ENCODE data around the gene SLC44A2. TPM values are rescaled to one million over a fixed set of nuclear protein-coding genes. Genes with fewer than 3 reads are reported as not detected.

SLC44A2 gene
- total RNA-seq, 1 donor: 49.9 TPM

DNA sequence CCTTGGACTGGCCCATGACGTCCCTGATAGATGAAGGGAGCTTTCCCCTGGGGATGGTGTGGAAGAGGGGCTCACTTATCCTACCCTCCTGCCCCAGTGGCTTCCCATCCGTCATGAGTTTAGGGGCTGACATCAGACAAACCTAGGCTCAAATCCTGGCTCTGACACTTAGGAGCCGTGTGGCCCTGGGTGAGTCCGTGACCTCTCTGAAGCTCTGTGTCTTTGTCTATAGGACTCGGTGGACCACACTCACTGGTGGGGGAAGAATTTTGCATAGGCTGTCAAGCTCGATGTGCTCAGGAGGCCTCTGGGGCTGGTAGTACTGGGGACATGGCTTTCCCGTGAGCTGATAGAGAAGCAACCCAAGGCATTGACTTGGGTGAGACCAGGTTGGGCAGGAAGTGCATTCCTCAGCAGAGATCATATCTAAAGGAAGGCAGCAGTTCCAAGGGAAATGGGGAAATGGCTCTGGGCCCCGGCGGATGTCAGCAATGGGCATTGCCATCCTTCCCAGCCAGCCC lies 20.8 kb upstream of the SLC44A2 start:
- peaks cover 12% of the 10 kb centered on the region for H3K4me1 ChIP-seq (ENCODE audit: insufficient read depth, low read length)
- H3K4me3 ChIP-seq (ENCODE audit: insufficient read depth, low read length): no peak overlapping the region
- peaks cover 3% of the 10 kb centered on the region for H3K27me3 ChIP-seq (ENCODE audit: insufficient read depth, low read length)
- no peak for DNase-seq (ENCODE audit: insufficient read length, low spot score, missing footprints)
- H3K27ac ChIP-seq (ENCODE audit: low read depth, low read length): peak overlapping the region; percentile 50
- H4K20me1 ChIP-seq (ENCODE audit: insufficient read depth, low read length): no peaks in the 10 kb centered on the region
- peaks cover 30% of the 10 kb centered on the region for H3K79me2 ChIP-seq (ENCODE audit: insufficient read depth, low read length)
- H3K36me3 ChIP-seq (ENCODE audit: insufficient read depth, low read length): no peaks in the 10 kb centered on the region
- no peak overlapping the region for H2AFZ ChIP-seq (ENCODE audit: low read length)
- H3K9me3 ChIP-seq (ENCODE audit: low read depth, low read length): no peaks in the 10 kb centered on the region
- H3K4me2 ChIP-seq (ENCODE audit: insufficient read depth, low read length): no peak overlapping the region
- TF ChIP-seq, protein P1, sequence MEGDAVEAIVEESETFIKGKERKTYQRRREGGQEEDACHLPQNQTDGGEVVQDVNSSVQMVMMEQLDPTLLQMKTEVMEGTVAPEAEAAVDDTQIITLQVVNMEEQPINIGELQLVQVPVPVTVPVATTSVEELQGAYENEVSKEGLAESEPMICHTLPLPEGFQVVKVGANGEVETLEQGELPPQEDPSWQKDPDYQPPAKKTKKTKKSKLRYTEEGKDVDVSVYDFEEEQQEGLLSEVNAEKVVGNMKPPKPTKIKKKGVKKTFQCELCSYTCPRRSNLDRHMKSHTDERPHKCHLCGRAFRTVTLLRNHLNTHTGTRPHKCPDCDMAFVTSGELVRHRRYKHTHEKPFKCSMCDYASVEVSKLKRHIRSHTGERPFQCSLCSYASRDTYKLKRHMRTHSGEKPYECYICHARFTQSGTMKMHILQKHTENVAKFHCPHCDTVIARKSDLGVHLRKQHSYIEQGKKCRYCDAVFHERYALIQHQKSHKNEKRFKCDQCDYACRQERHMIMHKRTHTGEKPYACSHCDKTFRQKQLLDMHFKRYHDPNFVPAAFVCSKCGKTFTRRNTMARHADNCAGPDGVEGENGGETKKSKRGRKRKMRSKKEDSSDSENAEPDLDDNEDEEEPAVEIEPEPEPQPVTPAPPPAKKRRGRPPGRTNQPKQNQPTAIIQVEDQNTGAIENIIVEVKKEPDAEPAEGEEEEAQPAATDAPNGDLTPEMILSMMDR (IDR thresholded peaks at IDR 0.05; ENCODE audit: extremely low read depth, low read depth, low read length): no peak

DNA sequence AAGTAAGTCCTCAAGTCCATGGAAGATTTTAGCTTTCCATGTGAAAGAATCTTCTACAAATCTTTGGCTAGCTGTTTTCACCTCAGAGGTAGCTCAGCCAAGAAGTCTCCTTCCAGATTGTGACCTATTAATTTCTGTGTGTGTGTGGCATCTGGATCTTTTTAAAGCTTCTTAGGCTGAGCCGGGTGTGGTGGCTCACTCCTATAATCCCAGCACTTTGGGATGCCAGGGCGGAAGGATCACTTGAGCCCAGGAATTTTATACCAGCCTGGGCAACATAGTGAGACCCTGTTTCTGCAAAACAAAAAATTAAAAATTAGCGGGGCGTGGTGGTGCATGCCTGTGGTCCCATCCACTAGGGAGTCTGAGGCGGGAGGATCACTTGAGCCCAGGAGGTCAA lies 13.4 kb upstream of the SLC44A2 start:
- H3K27ac ChIP-seq (ENCODE audit: low read depth, low read length): no peak overlapping the region
- DNase-seq (ENCODE audit: insufficient read length, low spot score, missing footprints): no peak
- H3K36me3 ChIP-seq (ENCODE audit: insufficient read depth, low read length): no peaks in the 10 kb centered on the region
- H3K27me3 ChIP-seq (ENCODE audit: insufficient read depth, low read length): no peaks in the 10 kb centered on the region
- H3K4me2 ChIP-seq (ENCODE audit: insufficient read depth, low read length): no peak overlapping the region
- H3K4me3 ChIP-seq (ENCODE audit: insufficient read depth, low read length): no peak overlapping the region
- H4K20me1 ChIP-seq (ENCODE audit: insufficient read depth, low read length): no peaks in the 10 kb centered on the region
- H2AFZ ChIP-seq (ENCODE audit: low read length): no peak overlapping the region
- no peaks in the 10 kb centered on the region for H3K9me3 ChIP-seq (ENCODE audit: low read depth, low read length)
- TF ChIP-seq, protein P1 (IDR thresholded peaks at IDR 0.05; ENCODE audit: extremely low read depth, low read depth, low read length): no peak
- H3K4me1 ChIP-seq (ENCODE audit: insufficient read depth, low read length): peaks cover 10% of the 10 kb centered on the region
- peaks cover 20% of the 10 kb centered on the region for H3K79me2 ChIP-seq (ENCODE audit: insufficient read depth, low read length)

GRCh38 chr19:10612499-10613119 lies 12.7 kb upstream of the SLC44A2 start:
- Histone ChIP-seq H3K4me3 (ENCODE audit: insufficient read depth, low read length) (no peak overlapping the region), H3K36me3 (ENCODE audit: insufficient read depth, low read length) (no peaks in the 10 kb centered on the region), H3K9me3 (ENCODE audit: low read depth, low read length) (no peaks in the 10 kb centered on the region), H3K4me2 (ENCODE audit: insufficient read depth, low read length) (peak overlapping the region; percentile 29), H3K27me3 (ENCODE audit: insufficient read depth, low read length) (no peaks in the 10 kb centered on the region), H3K4me1 (ENCODE audit: insufficient read depth, low read length) (peaks cover 17% of the 10 kb centered on the region), H2AFZ (ENCODE audit: low read length) (peak overlapping the region; percentile 58), H3K79me2 (ENCODE audit: insufficient read depth, low read length) (peaks cover 20% of the 10 kb centered on the region), H3K27ac (ENCODE audit: low read depth, low read length) (peak overlapping the region; percentile 11), H4K20me1 (ENCODE audit: insufficient read depth, low read length) (no peaks in the 10 kb centered on the region)
- DNase-seq (ENCODE audit: insufficient read length, low spot score, missing footprints): no peak
- TF ChIP-seq, protein P1 (IDR thresholded peaks at IDR 0.05; ENCODE audit: extremely low read depth, low read depth, low read length): no peak

GRCh38 chr19:10615429-10616023 lies 9.8 kb upstream of the SLC44A2 start:
- H3K4me1 ChIP-seq (ENCODE audit: insufficient read depth, low read length): peaks cover 19% of the 10 kb centered on the region
- no peaks in the 10 kb centered on the region for H3K27me3 ChIP-seq (ENCODE audit: insufficient read depth, low read length)
- H3K4me2 ChIP-seq (ENCODE audit: insufficient read depth, low read length): no peak overlapping the region
- no peaks in the 10 kb centered on the region for H3K9me3 ChIP-seq (ENCODE audit: low read depth, low read length)
- no peak overlapping the region for H2AFZ ChIP-seq (ENCODE audit: low read length)
- H3K27ac ChIP-seq (ENCODE audit: low read depth, low read length): no peak overlapping the region
- H4K20me1 ChIP-seq (ENCODE audit: insufficient read depth, low read length): no peaks in the 10 kb centered on the region
- H3K79me2 ChIP-seq (ENCODE audit: insufficient read depth, low read length): peaks cover 20% of the 10 kb centered on the region
- TF ChIP-seq, protein P1 (IDR thresholded peaks at IDR 0.05; ENCODE audit: extremely low read depth, low read depth, low read length): no peak
- H3K4me3 ChIP-seq (ENCODE audit: insufficient read depth, low read length): no peak overlapping the region
- H3K36me3 ChIP-seq (ENCODE audit: insufficient read depth, low read length): no peaks in the 10 kb centered on the region
- DNase-seq (ENCODE audit: insufficient read length, low spot score, missing footprints): no peak
